PFSK-1 (cell line): ENCODE measurements around the gene RCN1. TPM values are rescaled to one million over a fixed set of nuclear protein-coding genes. Genes with fewer than 3 reads are reported as not detected.
A peak's percentile ranks its signal among the peaks of the same experiment; 100 is the strongest.

ENCODE experiments used
- FOXP2 ChIP-seq: optimal IDR thresholded peaks from 2 replicates; pipeline ENCODE3; 2011; ENCODE audit warnings: borderline replicate concordance, control low read depth, inconsistent platforms; ENCODE audit not compliant: insufficient read depth; ENCODE audit errors: extremely low read length, extremely low read depth
- POLR2AphosphoS5 ChIP-seq: IDR thresholded peaks from 2 replicates; pipeline ENCODE4 v1.6.1; 2012; ENCODE audit warnings: low read depth, mild to moderate bottlenecking, control low read depth, low read length, moderate library complexity
- REST ChIP-seq, 2 experiments: IDR thresholded peaks; 2 replicates each; pipeline versions ENCODE4 v1.6.1 to v1.8.0; 2011 to 2012; ENCODE audit warnings: low read depth in 2 of 2, low read length in 2 of 2, control low read depth in 1 of 2, inconsistent platforms in 1 of 2, mild to moderate bottlenecking in 1 of 2, moderate library complexity in 1 of 2; ENCODE audit not compliant: insufficient read depth in 1 of 2
- SIN3A ChIP-seq: IDR thresholded peaks from 2 replicates; pipeline ENCODE4 v1.6.1; 2012; ENCODE audit warnings: mild to moderate bottlenecking, low read length, moderate library complexity, borderline replicate concordance; ENCODE audit not compliant: insufficient read depth
- TAF1 ChIP-seq: IDR thresholded peaks from 2 replicates; pipeline ENCODE4 v1.6.1; 2012; ENCODE audit warnings: low read length, control low read depth, borderline replicate concordance; ENCODE audit not compliant: insufficient read depth
- polyA plus RNA-seq: library from polyadenylated mRNA; unstranded; fragments of >200 nt; gene quantifications from one replicate; pipeline ENCODE4 v1.2.1, GENCODE V29; 2012; ENCODE audit warnings: low read depth, missing spikeins; ENCODE audit not compliant: insufficient read length

Gene RCN1
- polyA plus RNA-seq: 159 TPM

DNA sequence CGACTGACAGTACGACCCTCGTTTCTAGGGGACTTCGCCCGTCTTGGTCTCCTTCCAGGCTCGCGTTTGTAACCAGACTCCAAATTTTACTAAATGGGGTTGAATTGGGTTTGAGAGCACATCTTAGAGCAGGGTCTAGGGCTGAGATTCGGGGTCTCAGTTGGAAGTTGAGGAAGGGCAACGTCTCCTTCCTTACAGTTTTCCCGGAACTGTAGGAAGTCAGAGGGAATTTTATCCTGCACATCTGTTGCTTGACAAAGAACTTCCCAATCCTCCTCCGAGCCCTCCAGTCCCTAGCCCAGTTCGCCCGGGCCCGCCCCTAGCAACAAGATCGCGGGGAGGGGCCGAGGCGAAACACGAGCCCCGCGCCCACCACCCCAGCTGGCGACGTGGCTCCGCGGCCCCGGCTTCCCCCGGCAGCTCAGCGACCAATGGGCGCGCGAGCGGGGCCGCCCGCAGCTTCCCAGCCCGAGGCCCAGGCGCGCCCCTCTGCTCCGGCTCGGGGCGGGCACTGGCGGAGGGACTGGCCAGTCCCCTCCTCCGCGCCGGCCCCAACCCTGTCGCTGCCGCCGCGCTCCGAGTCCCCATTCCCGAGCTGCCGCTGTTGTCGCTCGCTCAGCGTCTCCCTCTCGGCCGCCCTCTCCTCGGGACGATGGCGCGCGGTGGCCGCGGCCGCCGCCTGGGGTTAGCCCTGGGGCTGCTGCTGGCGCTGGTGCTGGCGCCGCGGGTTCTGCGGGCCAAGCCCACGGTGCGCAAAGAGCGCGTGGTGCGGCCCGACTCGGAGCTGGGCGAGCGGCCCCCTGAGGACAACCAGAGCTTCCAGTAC lies at the start of gene RCN1:
Gene RCN1, plus strand, starts transcription at position 530 of the 826 bp plus-strand sequence. Its CDS starts 123 bp downstream, at position 653.
- TF ChIP-seq POLR2AphosphoS5: no peak
- peak; percentile 0 for TF ChIP-seq FOXP2
- no peak for TF ChIP-seq REST (IDR thresholded peaks at IDR 0.05; ENCODE audit: insufficient read depth in 1 of 2, low read depth in 2 of 2, low read length in 2 of 2)

DNA sequence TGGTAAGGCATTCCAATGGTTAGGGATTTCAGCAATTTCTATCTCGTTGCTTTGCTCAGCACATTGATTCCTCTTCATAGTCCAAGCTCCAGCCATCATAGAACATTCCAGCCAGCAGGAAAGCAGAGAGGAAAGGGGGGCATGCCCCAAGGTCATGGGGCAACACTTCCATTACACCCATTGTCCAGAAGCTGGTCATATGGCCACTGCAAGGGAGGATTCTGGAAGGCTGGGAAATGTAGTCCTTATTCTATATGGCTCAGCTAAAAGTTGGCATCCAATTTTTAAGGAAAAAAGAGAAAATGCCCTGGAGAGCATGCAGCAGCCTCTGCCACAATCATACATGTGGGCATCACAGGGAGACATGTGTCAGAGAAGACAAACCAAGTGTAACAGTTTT lies 47.1 kb upstream of the RCN1 start:
- TF ChIP-seq SIN3A (no peak), POLR2AphosphoS5 (no peak)

GRCh38 chr11:32044158-32044863 lies 46.6 kb upstream of the RCN1 start:
- TF ChIP-seq REST (IDR thresholded peaks at IDR 0.05; ENCODE audit: insufficient read depth in 1 of 2, low read depth in 2 of 2, low read length in 2 of 2) (no peak), FOXP2 (no peak), SIN3A (no peak), TAF1 (no peak), POLR2AphosphoS5 (no peak)

DNA sequence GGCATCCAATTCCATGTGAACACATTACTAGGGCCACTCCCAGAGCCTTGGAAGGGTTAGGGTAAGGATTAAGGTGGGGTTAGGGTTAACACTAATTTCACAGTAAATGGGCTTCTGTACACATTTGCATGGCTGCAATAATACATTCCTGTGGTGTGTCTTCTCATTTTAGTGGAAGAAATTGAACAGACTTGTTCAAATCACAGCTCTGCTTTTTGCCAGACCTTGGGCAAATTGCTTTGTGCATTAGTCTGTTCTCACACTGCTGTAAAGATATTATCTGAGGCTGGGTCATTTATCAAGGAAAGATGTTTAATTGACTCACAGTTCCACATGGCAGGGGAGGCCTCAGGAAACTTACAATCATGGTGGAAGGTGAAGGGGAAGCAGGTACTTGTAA lies 45.4 kb upstream of the RCN1 start:
- no peak for TF ChIP-seq TAF1

GRCh38 chr11:32050264-32050663 lies 40.6 kb upstream of the RCN1 start:
- no peak for TF ChIP-seq REST (IDR thresholded peaks at IDR 0.05; ENCODE audit: insufficient read depth in 1 of 2, low read depth in 2 of 2, low read length in 2 of 2)

- no peak for TF ChIP-seq REST (IDR thresholded peaks at IDR 0.05; ENCODE audit: insufficient read depth in 1 of 2, low read depth in 2 of 2, low read length in 2 of 2)
- TF ChIP-seq TAF1: no peak
- no peak for TF ChIP-seq POLR2AphosphoS5
- no peak for TF ChIP-seq SIN3A
- TF ChIP-seq FOXP2: no peak
These were observed 38.7 kb upstream of the RCN1 start for GRCh38 chr11:32052215-32052614.
